Measurements from ENCODE around the gene OR10H5.

OR10H5 gene

GRCh38 chr19:15850385-15850784 is 62.9 kb downstream of the OR10H5 start:
- no peak for DNase-seq
